HepG2 (cell line): ENCODE results near the gene XPO5. TPM values are rescaled to one million over a fixed set of nuclear protein-coding genes. Genes with fewer than 3 reads are reported as not detected.

Source experiments
- AKNA ChIP-seq: sonication (generic); formaldehyde crosslinking; IDR thresholded peaks from 2 replicates; pipeline ENCODE4 v1.4.0; 2020; ENCODE audit warnings: missing genetic modification reagents, borderline replicate concordance
- BRD4 ChIP-seq: sonication (generic); formaldehyde crosslinking; IDR thresholded peaks from 2 replicates; pipeline ENCODE4 v1.4.0; 2020; ENCODE audit warnings: missing genetic modification reagents
- DDIT3 ChIP-seq: sonication (generic); formaldehyde crosslinking; IDR thresholded peaks from 2 replicates; pipeline ENCODE4 v1.4.0; 2020; ENCODE audit warnings: mild to moderate bottlenecking, missing genetic modification reagents
- DNMT1 ChIP-seq: sonication (generic); formaldehyde crosslinking; IDR thresholded peaks from 2 replicates; pipeline ENCODE4 v1.5.1; 2020; ENCODE audit warnings: mild to moderate bottlenecking, missing genetic modification reagents
- ELF3 ChIP-seq: IDR thresholded peaks from 2 replicates; pipeline ENCODE4 v1.6.1; 2016; ENCODE audit warnings: missing genetic modification reagents, missing compliant biosample characterization
- FOXO1 ChIP-seq: sonication (generic); formaldehyde crosslinking; IDR thresholded peaks from 2 replicates; pipeline ENCODE4 v1.4.0; 2020; ENCODE audit warnings: missing genetic modification reagents
- HOXD1 ChIP-seq: sonication (generic); formaldehyde crosslinking; IDR thresholded peaks from 2 replicates; pipeline ENCODE4 v1.5.0; 2020; ENCODE audit warnings: missing genetic modification reagents
- KAT7 ChIP-seq: IDR thresholded peaks from 2 replicates; pipeline ENCODE4 v1.6.1; 2018; ENCODE audit warnings: borderline replicate concordance, missing compliant biosample characterization
- MTA1 ChIP-seq: sonication (generic); formaldehyde crosslinking; IDR thresholded peaks from 2 replicates; pipeline ENCODE4 v1.4.0; 2020; ENCODE audit warnings: missing genetic modification reagents, mild to moderate bottlenecking, borderline replicate concordance
- NFKB2 ChIP-seq: sonication (generic); formaldehyde crosslinking; IDR thresholded peaks from 2 replicates; pipeline ENCODE4 v1.4.0; 2020; ENCODE audit warnings: missing genetic modification reagents, borderline replicate concordance
- PRDM4 ChIP-seq: sonication (generic); formaldehyde crosslinking; IDR thresholded peaks from 2 replicates; pipeline ENCODE4 v1.9.0; 2021; ENCODE audit warnings: missing genetic modification reagents, borderline replicate concordance
- RBAK ChIP-seq: sonication (generic); formaldehyde crosslinking; IDR thresholded peaks from 2 replicates; pipeline ENCODE4 v1.5.1; 2020; ENCODE audit warnings: mild to moderate bottlenecking, missing genetic modification reagents
- RXRB ChIP-seq: IDR thresholded peaks from 2 replicates; pipeline ENCODE4 v1.6.1; 2016; ENCODE audit warnings: borderline replicate concordance, missing genetic modification reagents, missing compliant biosample characterization
- SOX5 ChIP-seq: IDR thresholded peaks from 2 replicates; pipeline ENCODE4 v1.6.1; 2016; ENCODE audit warnings: borderline replicate concordance
- TARDBP ChIP-seq: sonication (generic); formaldehyde crosslinking; IDR thresholded peaks from 2 replicates; pipeline ENCODE4 v1.8.0; 2022; ENCODE audit warnings: mild to moderate bottlenecking, missing genetic modification reagents
- ZC3H4 ChIP-seq: sonication (generic); formaldehyde crosslinking; IDR thresholded peaks from 2 replicates; pipeline ENCODE4 v1.4.0; 2020; ENCODE audit warnings: missing genetic modification reagents, borderline replicate concordance
- ZFP36L1 ChIP-seq: sonication (generic); formaldehyde crosslinking; IDR thresholded peaks from 2 replicates; pipeline ENCODE4 v1.8.0; 2022; ENCODE audit warnings: mild to moderate bottlenecking, missing genetic modification reagents, moderate library complexity
- ZHX1 ChIP-seq: sonication (generic); formaldehyde crosslinking; IDR thresholded peaks from 2 replicates; pipeline ENCODE4 v1.8.1; 2022; ENCODE audit warnings: low read depth, mild to moderate bottlenecking, missing genetic modification reagents
- ZNF143 ChIP-seq: sonication (generic); formaldehyde crosslinking; IDR thresholded peaks from 2 replicates; pipeline ENCODE4 v1.4.0; 2020; ENCODE audit warnings: missing genetic modification reagents
- polyA plus RNA-seq, 8 experiments: library from polyadenylated mRNA; depleted of rRNA in 3 of 8; stranded (reverse) in 7 of 8; unstranded in 1 of 8; fragments of >200 nt; fragmentation: Illumina TruSeq in 4 of 8; extraction: Trizol in 4 of 8; gene quantifications; 2 replicates each; pipeline versions ENCODE4 v1.2.1 to v1.2.3, GENCODE V29; 2011 to 2016; ENCODE audit warnings: low read depth in 4 of 8, missing spikeins in 1 of 8, mixed read lengths in 1 of 8; ENCODE audit not compliant: insufficient read depth in 1 of 8
- total RNA-seq, 5 experiments: library from RNA; depleted of rRNA; stranded (reverse); fragments of >200 nt; fragmentation: Illumina TruSeq; extraction: Trizol; gene quantifications; 2 replicates each; pipeline ENCODE4 v1.2.3, GENCODE V29; 2016; ENCODE audit warnings: low read depth in 1 of 5

XPO5 gene
- total and polyA plus RNA-seq, 2 of the 13 experiments (the other 11 are each of a cell fraction or from before 2014, with no cell fraction given), result 52.2 to 68.0 TPM

- no peak for TF ChIP-seq AKNA
- no peak for TF ChIP-seq ZC3H4 (CRISPR knock-in tag)
- no peak for TF ChIP-seq ZFP36L1 (CRISPR knock-in tag)
- TF ChIP-seq DNMT1 (CRISPR knock-in tag), result peak; percentile 33; the same call in 1 of the 2 replicates
- no peak for TF ChIP-seq RBAK (CRISPR knock-in tag)
- TF ChIP-seq HOXD1, result no peak
- no peak for TF ChIP-seq PRDM4 (CRISPR knock-in tag)
- TF ChIP-seq ELF3 (CRISPR knock-in tag), result peak; percentile 34; the same call in 1 of the 2 replicates
- TF ChIP-seq TARDBP (CRISPR knock-in tag), result no peak
- no peak for TF ChIP-seq FOXO1 (CRISPR knock-in tag)
- no peak for TF ChIP-seq DDIT3 (CRISPR knock-in tag)
- 0 out of 2 replicates have a peak, but pooled peaks have one; percentile 16 for TF ChIP-seq RXRB (CRISPR knock-in tag)
- TF ChIP-seq NFKB2 (CRISPR knock-in tag), result peak; percentile 69; the same call in 1 of the 2 replicates
- TF ChIP-seq ZHX1, result peak; percentile 35; the same call in 1 of the 2 replicates
- TF ChIP-seq BRD4, result no peak
- TF ChIP-seq KAT7 (CRISPR knock-in tag), result no peak
- TF ChIP-seq ZNF143 (CRISPR knock-in tag), result no peak; the same call in 1 of the 2 replicates
- peak; percentile 61; the same call in 1 of the 2 replicates for TF ChIP-seq MTA1
- TF ChIP-seq SOX5 (CRISPR knock-in tag), result 0 out of 2 replicates have a peak, but pooled peaks have one; percentile 28
These were observed 66.5 kb downstream of the XPO5 start (continued) for GRCh38 chr6:43509142-43509983.
